ENCODE results near the gene AMOTL1. TPM values are rescaled to one million over a fixed set of nuclear protein-coding genes. Genes with fewer than 3 reads are reported as not detected.
A peak's percentile ranks its signal among the peaks of the same experiment; 100 is the strongest.

AMOTL1 gene
- polyA plus RNA-seq, 1 donor (not counting 4 experiments of a cell fraction or from before 2014, with no cell fraction given) = 86.5 TPM

GRCh38 chr11:94882931-94883330 lies 114.8 kb downstream of the AMOTL1 start:
- Histone ChIP-seq H3K27ac (ENCODE audit: control insufficient read depth, insufficient read depth, low read length) (peak overlapping the region; percentile 32), H4K20me1 (ENCODE audit: control insufficient read depth, extremely low read depth, insufficient read depth, low read length) (peaks cover 7% of the 10 kb centered on the region), H3K9me1 (ENCODE audit: control insufficient read depth, extremely low read depth, insufficient read depth, low read length) (peaks cover 3% of the 10 kb centered on the region), H3K4me2 (ENCODE audit: control insufficient read depth, extremely low read depth, insufficient read depth, low read depth, low read length) (no peak overlapping the region), H2AFZ (ENCODE audit: control insufficient read depth, low read length) (no peak overlapping the region), H3K4me3 (ENCODE audit: control insufficient read depth in 2 of 3, extremely low read depth in 1 of 3, insufficient read depth in 2 of 3, low read depth in 1 of 3, low read length in 3 of 3) (no peak overlapping the region), H3K36me3 (ENCODE audit: control insufficient read depth in 2 of 2, extremely low read depth in 1 of 2, insufficient read depth in 2 of 2, low read length in 2 of 2) (peaks cover 32 to 50% of the 10 kb centered on the region in 2 experiments), H3K9ac (ENCODE audit: control insufficient read depth, extremely low read depth, insufficient read depth, low read length) (no peak overlapping the region), H3K9me3 (ENCODE audit: control insufficient read depth, low read depth, low read length) (no peaks in the 10 kb centered on the region), H3K79me2 (ENCODE audit: control insufficient read depth, insufficient read depth, low read length) (peaks cover 16% of the 10 kb centered on the region), H3K4me1 (ENCODE audit: control insufficient read depth, extremely low read depth, insufficient read depth, low read length) (peaks cover 44% of the 10 kb centered on the region), H3K27me3 (ENCODE audit: control insufficient read depth, extremely low read depth, insufficient read depth, low read length) (no peaks in the 10 kb centered on the region)
- DNase-seq (ENCODE audit: low read depth, low spot score) = no peak
- dilution Hi-C loops (cut with MboI; ENCODE audit: extremely low pct_ligation_motif_present, low sequenced_read_pairs) = no loop called here
- TF ChIP-seq EZH2 (IDR thresholded peaks at IDR 0.05; ENCODE audit: low read length) (no peak), CTCF (optimal IDR thresholded peaks at IDR 0.05 in 1 of 3, IDR thresholded peaks at IDR 0.05 in 1 of 3, conservative IDR thresholded peaks at IDR 0.05 in 1 of 3; ENCODE audit: extremely low read depth in 1 of 3, insufficient read depth in 2 of 3, low read length in 3 of 3) (no peak)
- FAIRE-seq = peak; percentile 84

GRCh38 chr11:94883878-94884277 lies 115.7 kb downstream of the AMOTL1 start:
- Histone ChIP-seq H3K9ac (ENCODE audit: control insufficient read depth, extremely low read depth, insufficient read depth, low read length) (no peak overlapping the region), H3K36me3 (ENCODE audit: control insufficient read depth in 2 of 2, extremely low read depth in 1 of 2, insufficient read depth in 2 of 2, low read length in 2 of 2) (peaks cover 30 to 49% of the 10 kb centered on the region in 2 experiments), H4K20me1 (ENCODE audit: control insufficient read depth, extremely low read depth, insufficient read depth, low read length) (peaks cover 7% of the 10 kb centered on the region), H3K4me3 (ENCODE audit: control insufficient read depth in 2 of 3, extremely low read depth in 1 of 3, insufficient read depth in 2 of 3, low read depth in 1 of 3, low read length in 3 of 3) (no peak overlapping the region), H3K27ac (ENCODE audit: control insufficient read depth, insufficient read depth, low read length) (peak overlapping the region; percentile 32), H3K4me2 (ENCODE audit: control insufficient read depth, extremely low read depth, insufficient read depth, low read depth, low read length) (no peak overlapping the region), H3K9me3 (ENCODE audit: control insufficient read depth, low read depth, low read length) (no peaks in the 10 kb centered on the region), H3K4me1 (ENCODE audit: control insufficient read depth, extremely low read depth, insufficient read depth, low read length) (peaks cover 44% of the 10 kb centered on the region), H2AFZ (ENCODE audit: control insufficient read depth, low read length) (no peak overlapping the region), H3K27me3 (ENCODE audit: control insufficient read depth, extremely low read depth, insufficient read depth, low read length) (no peaks in the 10 kb centered on the region), H3K9me1 (ENCODE audit: control insufficient read depth, extremely low read depth, insufficient read depth, low read length) (peaks cover 3% of the 10 kb centered on the region), H3K79me2 (ENCODE audit: control insufficient read depth, insufficient read depth, low read length) (peaks cover 26% of the 10 kb centered on the region)
- TF ChIP-seq CTCF (optimal IDR thresholded peaks at IDR 0.05 in 1 of 3, IDR thresholded peaks at IDR 0.05 in 1 of 3, conservative IDR thresholded peaks at IDR 0.05 in 1 of 3; ENCODE audit: extremely low read depth in 1 of 3, insufficient read depth in 2 of 3, low read length in 3 of 3) (no peak), EZH2 (IDR thresholded peaks at IDR 0.05; ENCODE audit: low read length) (no peak)
- DNase-seq (ENCODE audit: low read depth, low spot score) (no peak), FAIRE-seq (no peak)
- dilution Hi-C loops (cut with MboI; ENCODE audit: extremely low pct_ligation_motif_present, low sequenced_read_pairs) = no loop called here

Data from keratinocyte (primary cell).